HUES48 (cell line): ENCODE measurements around the gene GPR101.
"Not testable (repeated sequence)": the region's sequence is repeated elsewhere in the genome, so short reads cannot be mapped to it uniquely, and the experiment has no call there.

Experiments
- H3K27ac ChIP-seq: one replicate; pipeline ENCODE4 v1.7.0; 2013; ENCODE audit warnings: low read depth, low read length, inconsistent platforms
- H3K27me3 ChIP-seq: 2 replicates; pipeline ENCODE4 v1.6.1; 2013; ENCODE audit warnings: mild to moderate bottlenecking, low read length; ENCODE audit not compliant: control insufficient read depth, insufficient read depth
- H3K36me3 ChIP-seq: 2 replicates; pipeline ENCODE4 v1.6.1; 2013; ENCODE audit warnings: low read length; ENCODE audit not compliant: control insufficient read depth, insufficient read depth
- H3K4me1 ChIP-seq: 2 replicates; pipeline ENCODE4 v1.6.1; 2013; ENCODE audit warnings: mild to moderate bottlenecking, low read length; ENCODE audit not compliant: control insufficient read depth, insufficient read depth
- H3K4me3 ChIP-seq: 2 replicates; pipeline ENCODE4 v1.5.1; 2013; ENCODE audit warnings: mild to moderate bottlenecking, low read depth, low read length
- H3K9ac ChIP-seq: 2 replicates; pipeline ENCODE4 v1.6.1; 2013; ENCODE audit warnings: mild to moderate bottlenecking, low read depth, low read length, moderate library complexity
- H3K9me3 ChIP-seq: 2 replicates; pipeline ENCODE4 v1.6.1; 2013; ENCODE audit warnings: low read length; ENCODE audit not compliant: control insufficient read depth, insufficient read depth

GPR101 gene

DNA sequence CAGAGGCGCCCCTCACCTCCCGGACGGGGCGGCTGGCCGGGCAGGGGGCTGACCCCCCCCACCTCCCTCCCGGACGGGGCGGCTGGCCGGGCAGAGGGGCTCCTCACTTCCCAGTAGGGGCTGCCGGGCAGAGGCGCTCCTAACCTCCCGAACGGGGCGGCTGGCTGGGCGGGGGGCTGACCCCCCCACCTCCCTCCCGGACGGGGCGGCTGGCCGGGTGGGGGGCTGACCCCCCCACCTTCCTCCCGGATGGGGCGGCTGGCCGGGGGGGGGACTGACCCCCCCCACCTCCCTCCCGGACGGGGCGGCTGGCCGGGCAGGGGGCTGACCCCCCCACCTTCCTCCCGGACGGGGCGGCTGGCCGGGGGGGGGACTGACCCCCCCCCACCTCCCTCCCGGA lies 33.6 kb downstream of the GPR101 start:
- H3K27me3 ChIP-seq, H3K27ac ChIP-seq, H3K4me3 ChIP-seq, H3K36me3 ChIP-seq, H3K4me1 ChIP-seq, H3K9ac ChIP-seq: not testable (repeated sequence)
- H3K9me3 ChIP-seq: peaks cover 16% of the 10 kb centered on the region

DNA sequence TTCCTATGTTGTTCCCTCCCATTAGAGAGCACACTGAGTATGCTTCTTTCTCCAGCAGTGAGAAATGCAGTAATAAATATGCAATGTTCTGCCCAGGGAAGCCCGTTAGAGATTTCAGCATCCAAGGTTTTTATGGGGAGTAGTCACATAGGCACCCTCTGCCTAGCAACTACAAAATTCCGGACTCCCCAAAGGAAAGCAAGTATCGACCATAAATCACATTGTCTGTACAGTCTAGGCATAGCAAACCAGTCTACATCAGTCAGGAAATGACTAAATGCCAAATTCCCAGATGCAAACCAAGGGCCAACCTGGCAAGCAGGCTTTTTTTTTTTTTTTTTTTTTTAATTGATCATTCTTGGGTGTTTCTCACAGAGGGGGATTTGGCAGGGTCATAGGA lies 34.8 kb downstream of the GPR101 start:
- H3K36me3 ChIP-seq: no peaks in the 10 kb centered on the region

More for the DNA sequence above, 34.8 kb downstream of the GPR101 start:
- no peak overlapping the region for H3K9ac ChIP-seq
- no peaks in the 10 kb centered on the region for H3K27me3 ChIP-seq
- H3K4me1 ChIP-seq: no peaks in the 10 kb centered on the region
- H3K9me3 ChIP-seq: peaks cover 13% of the 10 kb centered on the region
- no peak overlapping the region for H3K4me3 ChIP-seq
- H3K27ac ChIP-seq: no peak overlapping the region
